PC-9 (cell line): ENCODE data around the gene EML5. TPM values are rescaled to one million over a fixed set of nuclear protein-coding genes. Genes with fewer than 3 reads are reported as not detected.

Experiments used
- BruUV-seq: library from RNA; stranded (reverse); fragments of 400-500 nt; replicated peaks from 2 replicates; lab custom pipeline; 2021; lab: Mats Ljungman, UMichigan
- CTCF ChIA-PET: fragments of 300-600 bp; sonication (Branson Sonifier 250); formaldehyde crosslinking; loops from one replicate; lab custom pipeline; 2022; ENCODE audit warnings: antibody characterized with exemption; lab: Charles Lee
- POLR2A ChIA-PET: fragments of 300-600 bp; sonication (Branson Sonifier 250); formaldehyde crosslinking; loops from one replicate; lab custom pipeline; 2022; ENCODE audit warnings: antibody characterized with exemption; ENCODE audit not compliant: unreplicated experiment; lab: Charles Lee
- DNase-seq, 2 experiments: peaks; one replicate each; pipeline versions ENCODE4 v3.0.0 to v3.0.0-alpha.2; 2015 to 2022; ENCODE audit warnings: mixed read lengths in 1 of 2
- H2AFZ ChIP-seq: fragments of 200-600 bp; sonication (generic); 2 replicates; pipeline ENCODE4 v1.8.1; 2017; ENCODE audit warnings: antibody characterized with exemption
- H3F3A ChIP-seq: fragments of 200-600 bp; sonication (generic); 2 replicates; pipeline ENCODE4 v1.8.1; 2017; ENCODE audit warnings: antibody characterized with exemption, mild to moderate bottlenecking, low read depth; ENCODE audit not compliant: insufficient read depth
- H3K27ac ChIP-seq: fragments of 200-600 bp; sonication (generic); 2 replicates; pipeline ENCODE4 v1.6.1; 2016; ENCODE audit warnings: mixed run types
- H3K27me3 ChIP-seq: fragments of 200-600 bp; sonication (generic); 2 replicates; pipeline ENCODE4 v1.6.1; 2016; ENCODE audit warnings: low read depth, mixed run types; ENCODE audit not compliant: insufficient read depth
- H3K36me3 ChIP-seq: fragments of 200-600 bp; sonication (generic); 2 replicates; pipeline ENCODE4 v1.6.1; 2016; ENCODE audit warnings: low read depth, mixed run types
- H3K4me1 ChIP-seq: fragments of 200-600 bp; sonication (generic); replicated peaks from 2 replicates; pipeline ENCODE4 v1.6.1; 2016; ENCODE audit warnings: mixed run types; ENCODE audit not compliant: insufficient read depth
- H3K4me2 ChIP-seq: fragments of 200-600 bp; sonication (generic); 2 replicates; pipeline ENCODE4 v1.6.1; 2017; ENCODE audit warnings: mixed run types
- H3K4me3 ChIP-seq: fragments of 200-600 bp; sonication (generic); 2 replicates; pipeline ENCODE4 v1.6.1; 2016; ENCODE audit warnings: mixed run types
- H3K79me2 ChIP-seq: fragments of 200-600 bp; sonication (generic); 2 replicates; pipeline ENCODE4 v1.6.1; 2017; ENCODE audit warnings: low read depth, mixed run types
- H3K9me2 ChIP-seq: fragments of 200-600 bp; sonication (generic); 2 replicates; pipeline ENCODE4 v1.8.1; 2017; ENCODE audit warnings: mild to moderate bottlenecking; ENCODE audit not compliant: insufficient read depth
- H3K9me3 ChIP-seq: fragments of 200-600 bp; sonication (generic); 2 replicates; pipeline ENCODE4 v1.8.1; 2016; ENCODE audit warnings: low read depth; ENCODE audit not compliant: insufficient read depth
- H4K20me1 ChIP-seq: fragments of 200-600 bp; sonication (generic); 2 replicates; pipeline ENCODE4 v1.8.1; 2017; ENCODE audit not compliant: insufficient read depth
- CTCF ChIP-seq: fragments of 200-600 bp; sonication (generic); conservative IDR thresholded peaks from 2 replicates; pipeline ENCODE4 v1.6.1; 2017; ENCODE audit warnings: mixed run types, antibody characterized with exemption, mild to moderate bottlenecking, moderate library complexity
- EZH2 ChIP-seq: fragments of 200-600 bp; sonication (generic); IDR thresholded peaks from 2 replicates; pipeline ENCODE4 v1.8.0; 2017; ENCODE audit warnings: antibody characterized with exemption, low read depth
- intact Hi-C: fragments of 100-400 bp; cut with micrococcal nuclease; formaldehyde crosslinking; loops from one replicate; pipeline ENCODE4 v1.10.0; 2022; ENCODE audit not compliant: unreplicated experiment
- total RNA-seq: library from RNA; stranded (reverse); gene quantifications from 2 replicates; pipeline ENCODE4 v1.2.3, GENCODE V29; 2021

EML5 gene
- total RNA-seq, 1 experiment from 2014 or later: 0.46 TPM

- Histone ChIP-seq H3K27me3 (no peaks in the 10 kb centered on the region), H3K4me1 (no peaks in the 10 kb centered on the region), H2AFZ (no peak overlapping the region), H3F3A (no peaks in the 10 kb centered on the region), H3K9me2 (no peaks in the 10 kb centered on the region), H3K79me2 (no peaks in the 10 kb centered on the region), H3K4me2 (no peak overlapping the region), H3K36me3 (no peaks in the 10 kb centered on the region), H3K9me3 (no peaks in the 10 kb centered on the region), H4K20me1 (no peaks in the 10 kb centered on the region), H3K4me3 (no peak overlapping the region), H3K27ac (no peak overlapping the region)
- POLR2A ChIA-PET: no interaction called here
- TF ChIP-seq EZH2: no peak
- CTCF ChIA-PET: no interaction called here
- no TSS peak for BruUV-seq
- intact Hi-C loops: no loop called here
- DNase-seq: no peak
These were observed 162.2 kb downstream of the EML5 start for GRCh38 chr14:88630565-88630964.

GRCh38 chr14:88628462-88628861 is 164.3 kb downstream of the EML5 start:
- BruUV-seq: no TSS peak
- intact Hi-C loops: no loop called here
- no peaks in the 10 kb centered on the region for H3K9me3 ChIP-seq
- H4K20me1 ChIP-seq: no peaks in the 10 kb centered on the region
- H3K4me1 ChIP-seq: no peaks in the 10 kb centered on the region
- CTCF ChIA-PET: no interaction called here
- POLR2A ChIA-PET: no interaction called here
- H3F3A ChIP-seq: no peaks in the 10 kb centered on the region
- DNase-seq: no peak
- no peak overlapping the region for H3K4me3 ChIP-seq
- H3K9me2 ChIP-seq: no peaks in the 10 kb centered on the region
- H3K27me3 ChIP-seq: no peaks in the 10 kb centered on the region
- H2AFZ ChIP-seq: no peak overlapping the region
- no peaks in the 10 kb centered on the region for H3K79me2 ChIP-seq
- H3K27ac ChIP-seq: no peak overlapping the region
- no peaks in the 10 kb centered on the region for H3K36me3 ChIP-seq
- no peak overlapping the region for H3K4me2 ChIP-seq
- TF ChIP-seq CTCF (no peak), EZH2 (no peak)

DNA sequence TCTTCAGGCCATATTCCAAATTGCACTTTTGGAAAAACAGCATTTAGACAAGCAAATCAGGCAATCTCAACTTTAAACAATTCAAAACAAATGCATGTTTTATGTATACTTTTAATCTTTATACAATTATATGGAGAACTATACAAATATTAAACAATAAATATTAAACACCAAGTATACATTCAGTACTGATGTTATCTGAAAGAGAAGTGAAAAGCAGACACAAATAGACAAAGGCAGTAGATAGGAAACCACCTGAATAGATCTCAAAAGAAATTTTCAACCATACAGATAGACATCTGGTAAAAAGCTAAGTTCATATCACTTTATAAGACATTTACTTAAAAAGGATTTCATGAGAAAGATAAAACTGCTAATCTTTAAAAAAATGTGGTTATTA is 164.7 kb downstream of the EML5 start:
- Histone ChIP-seq H2AFZ (no peak overlapping the region), H3K36me3 (no peaks in the 10 kb centered on the region), H3K27me3 (no peaks in the 10 kb centered on the region), H3K27ac (no peak overlapping the region), H3K9me2 (no peaks in the 10 kb centered on the region), H3K9me3 (no peaks in the 10 kb centered on the region), H3F3A (no peaks in the 10 kb centered on the region), H3K4me1 (no peaks in the 10 kb centered on the region), H3K4me3 (no peak overlapping the region), H3K79me2 (no peaks in the 10 kb centered on the region), H3K4me2 (no peak overlapping the region), H4K20me1 (no peaks in the 10 kb centered on the region)
- intact Hi-C loops: no loop called here
- CTCF ChIA-PET: no interaction called here
- POLR2A ChIA-PET: no interaction called here
- TF ChIP-seq EZH2 (no peak), CTCF (no peak)
- DNase-seq: no peak
- no TSS peak for BruUV-seq

DNA sequence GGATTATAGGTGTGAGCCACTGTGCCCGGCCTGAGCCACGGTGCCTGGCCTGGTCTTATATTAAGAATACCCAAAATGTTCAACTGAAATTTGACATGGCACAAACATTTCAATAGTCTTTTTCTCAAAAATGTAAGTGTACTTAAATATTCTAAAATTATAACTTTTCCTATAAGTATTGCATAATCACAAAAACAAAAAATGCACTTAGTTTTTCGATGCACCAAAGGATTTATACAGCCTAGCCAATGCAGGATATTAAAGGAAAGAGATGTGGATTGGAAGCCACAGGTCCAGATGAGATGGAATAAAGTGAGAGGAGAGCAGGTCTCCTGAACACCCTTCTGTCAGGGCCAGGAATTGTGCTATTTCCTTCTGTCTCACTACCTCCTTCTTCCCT is 167.1 kb downstream of the EML5 start:
- Histone ChIP-seq H2AFZ (no peak overlapping the region), H3F3A (no peaks in the 10 kb centered on the region), H3K9me2 (no peaks in the 10 kb centered on the region), H3K79me2 (no peaks in the 10 kb centered on the region), H3K9me3 (no peaks in the 10 kb centered on the region), H3K27ac (no peak overlapping the region), H3K27me3 (no peaks in the 10 kb centered on the region), H3K4me1 (no peaks in the 10 kb centered on the region), H3K4me3 (no peak overlapping the region), H3K4me2 (no peak overlapping the region), H3K36me3 (no peaks in the 10 kb centered on the region), H4K20me1 (no peaks in the 10 kb centered on the region)
- no peak for DNase-seq
- no peak for TF ChIP-seq CTCF
- no TSS peak for BruUV-seq
- ChIA-PET POLR2A (no interaction called here), CTCF (no interaction called here)
- intact Hi-C loops: no loop called here
